Gastroesophageal sphincter (tissue), 4 donors: ENCODE data around the gene ULK1. TPM values are rescaled to one million over a fixed set of nuclear protein-coding genes. Genes with fewer than 3 reads are reported as not detected.
"Not testable (repeated sequence)": the region's sequence is repeated elsewhere in the genome, so short reads cannot be mapped to it uniquely, and the experiment has no call there.

Experiments
- ATAC-seq: fragments of 150-250 bp; one replicate; pipeline ENCODE4 v1.9.1; 2016; ENCODE audit warnings: mild to moderate bottlenecking, moderate library complexity
- H3K27ac ChIP-seq, 4 donors: fragments of 200-600 bp; sonication (generic) in 3 of 4; 1 replicate in 3 of 4; 2 replicates in 1 of 4; pipeline ENCODE4 v1.5.1; 2016 to 2019
- H3K27me3 ChIP-seq: fragments of 200-600 bp; sonication (generic); one replicate; pipeline ENCODE4 v1.5.1; 2019
- H3K36me3 ChIP-seq, 2 donors: fragments of 200-600 bp; sonication (generic); one replicate each; pipeline ENCODE4 v1.5.1; 2019; ENCODE audit warnings: control low read depth in 1 of 2
- H3K4me1 ChIP-seq, 3 donors: fragments of 200-600 bp; sonication (generic); 1 replicate in 2 of 3; 2 replicates in 1 of 3; pipeline ENCODE4 v1.5.1; 2016 to 2019; ENCODE audit warnings: control low read depth in 2 of 3
- H3K4me3 ChIP-seq, 2 donors: fragments of 200-600 bp; sonication (generic); one replicate each; pipeline ENCODE4 v1.5.1; 2019; ENCODE audit warnings: mild to moderate bottlenecking in 1 of 2, moderate library complexity in 1 of 2
- H3K9me3 ChIP-seq, 3 donors: fragments of 200-600 bp; sonication (generic); one replicate each; pipeline ENCODE4 v1.5.1; 2017 to 2019; ENCODE audit warnings: control low read depth in 2 of 3
- CTCF ChIP-seq, 4 experiments: fragments of 200-600 bp in 2 of 4; fragments of 450-650 bp in 2 of 4; sonication (generic) in 1 of 4; IDR thresholded peaks; one replicate each; pipeline ENCODE4 v1.5.1; 2017 to 2019; ENCODE audit warnings: antibody characterized with exemption in 4 of 4, mild to moderate bottlenecking in 2 of 4, moderate library complexity in 2 of 4
- EP300 ChIP-seq: sonication (generic); formaldehyde crosslinking; IDR thresholded peaks from one replicate; pipeline ENCODE4 v1.6.1; 2017; ENCODE audit warnings: antibody characterized with exemption, mild to moderate bottlenecking
- POLR2A ChIP-seq, 2 donors: fragments of 450-650 bp; IDR thresholded peaks; one replicate each; pipeline ENCODE4 v1.6.1; 2017; ENCODE audit warnings: antibody characterized with exemption in 2 of 2, mild to moderate bottlenecking in 2 of 2, moderate library complexity in 1 of 2
- POLR2AphosphoS5 ChIP-seq: sonication (generic); formaldehyde crosslinking; IDR thresholded peaks from one replicate; pipeline ENCODE4 v1.6.1; 2017; ENCODE audit warnings: antibody characterized with exemption
- WGBS, 2 donors: methylation state at CpG; one replicate each; pipeline ENCODE4 v1.1.5; 2018; ENCODE audit warnings: low coverage in 1 of 2; 5-methylcytosine and 5-hydroxymethylcytosine counted together
- total RNA-seq, 4 donors: library from RNA; depleted of rRNA; stranded (reverse); fragments of >200 nt; gene quantifications; one replicate each; pipeline ENCODE4 v1.1.0, GENCODE V29; 2016

ULK1 gene
- total RNA-seq, 4 donors from 2014 or later, result 10.0 to 34.2 (median 21.8) TPM

- Histone ChIP-seq H3K27me3 (peaks cover 10% of the 10 kb centered on the region), H3K4me1 (no peaks in the 10 kb centered on the region), H3K9me3 (peaks cover 0 to 9% (median 0%) of the 10 kb centered on the region in 3 donors), H3K4me3 (no peak overlapping the region), H3K36me3 (no peaks in the 10 kb centered on the region), H3K27ac (no peak overlapping the region)
- ATAC-seq, result no peak
- TF ChIP-seq POLR2A (IDR thresholded peaks at IDR 0.05) (no peak), CTCF (IDR thresholded peaks at IDR 0.05) (no peak), POLR2AphosphoS5 (no peak), EP300 (no peak)
- WGBS, 2 donors, result 88 to 89% methylated on average over 1 to 5 of the region's 7 CpGs
Observed at GRCh38 chr12:131885543-131886057, 8.8 kb upstream of the ULK1 start.

- H3K27me3 ChIP-seq, H3K27ac ChIP-seq, H3K36me3 ChIP-seq, H3K4me3 ChIP-seq, H3K9me3 ChIP-seq, ATAC-seq: not testable (repeated sequence)
- 0 to 79% methylated on average over 1 to 7 of the region's 8 CpGs for WGBS, 2 donors
- peaks cover 0 to 21% (median 1%) of the 10 kb centered on the region in 3 donors for H3K4me1 ChIP-seq
Observed at GRCh38 chr12:131891722-131892121, 2.7 kb upstream of the ULK1 start.

GRCh38 chr12:131892711-131893604, 1.5 kb upstream of the ULK1 start:
- Histone ChIP-seq H3K36me3 (peaks cover 0 to 3% of the 10 kb centered on the region in 2 donors), H3K27ac (peak overlapping the region in 3 of 4 donors; percentile 94 to 97 (median 96)), H3K4me3 (no peak overlapping the region), H3K4me1 (peaks cover 0 to 33% (median 13%) of the 10 kb centered on the region in 3 donors), H3K9me3 (no peaks in the 10 kb centered on the region), H3K27me3 (no peaks in the 10 kb centered on the region)
- ATAC-seq, result no peak
- WGBS, 2 donors, result 63 to 86% methylated on average over 8 to 11 of the region's 26 CpGs
- TF ChIP-seq CTCF (IDR thresholded peaks at IDR 0.05) (no peak), POLR2A (IDR thresholded peaks at IDR 0.05) (no peak)

- peak overlapping the region; percentile 54 to 89 for H3K4me3 ChIP-seq
- TF ChIP-seq POLR2AphosphoS5, result peak; percentile 27
- no peak for TF ChIP-seq CTCF (IDR thresholded peaks at IDR 0.05)
- no peak for TF ChIP-seq POLR2A (IDR thresholded peaks at IDR 0.05)
- TF ChIP-seq EP300, result no peak
- 40 to 59% methylated on average over 11 to 15 of the region's 19 CpGs for WGBS, 2 donors
Observed at GRCh38 chr12:131893605-131894312, 663 bp upstream of the ULK1 start.

GRCh38 chr12:131894981-131895639, 688 bp downstream of the ULK1 start:
- Histone ChIP-seq H3K27ac (peak overlapping the region; percentile 94 to 97 (median 96)), H3K27me3 (no peaks in the 10 kb centered on the region), H3K4me3 (peak overlapping the region; percentile 54 to 89), H3K36me3 (peaks cover 0 to 22% of the 10 kb centered on the region in 2 donors), H3K4me1 (peaks cover 0 to 55% (median 13%) of the 10 kb centered on the region in 3 donors), H3K9me3 (no peaks in the 10 kb centered on the region)
- WGBS, 2 donors, result 0% methylated on average over 10 of the region's 54 CpGs; no CpG with 5 or more reads in 1 of the 2 donors
- TF ChIP-seq EP300 (no peak), CTCF (IDR thresholded peaks at IDR 0.05) (no peak), POLR2AphosphoS5 (no peak), POLR2A (IDR thresholded peaks at IDR 0.05) (no peak)
- no peak for ATAC-seq

More at GRCh38 chr12:131893605-131894312, 663 bp upstream of the ULK1 start:
- Histone ChIP-seq H3K9me3 (no peaks in the 10 kb centered on the region), H3K27me3 (no peaks in the 10 kb centered on the region), H3K27ac (peak overlapping the region in 3 of 4 donors; percentile 94 to 97 (median 96)), H3K36me3 (peaks cover 0 to 11% of the 10 kb centered on the region in 2 donors), H3K4me1 (peaks cover 0 to 42% (median 13%) of the 10 kb centered on the region in 3 donors)
- peak; percentile 1 for ATAC-seq
